Measurements from ENCODE around the gene TIAM1.

Gene TIAM1

DNA sequence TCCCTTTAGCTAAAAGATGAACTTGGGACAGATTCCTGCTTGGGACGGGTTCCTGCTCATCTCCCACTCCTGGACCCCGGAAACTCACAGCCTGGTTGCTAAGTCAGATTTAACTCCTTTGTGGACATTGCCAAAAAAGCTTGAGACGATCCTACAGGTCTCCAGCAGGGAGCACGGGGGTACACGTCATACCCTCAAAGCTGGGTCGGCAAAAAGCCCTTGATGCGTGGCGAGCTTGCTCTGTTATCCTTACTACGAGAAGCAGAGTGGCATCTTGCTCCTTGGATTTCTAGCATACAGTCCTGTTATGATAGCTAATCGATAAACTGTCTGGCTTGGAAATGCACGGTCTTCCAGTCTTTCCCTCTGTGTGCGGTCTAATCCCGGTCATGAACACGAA lies 244.9 kb downstream of the TIAM1 start:
- ChIA-PET POLR2A (no interaction called here), CTCF (interaction anchor here (0.6 to 23.8 kb wide), 23 partner anchors 9 to 511 kb away, joined by 3 to 568 read pairs (median 4); no protein-coding TSS in a partner anchor)
- TF ChIP-seq CTCF (IDR thresholded peaks at IDR 0.05; ENCODE audit: insufficient read depth, low read length, missing control alignments), result no peak
- no peak for DNase-seq (ENCODE audit: low read depth, low spot score)
- H3K4me3 ChIP-seq (ENCODE audit: low read depth, low read length), result no peak overlapping the region

DNA sequence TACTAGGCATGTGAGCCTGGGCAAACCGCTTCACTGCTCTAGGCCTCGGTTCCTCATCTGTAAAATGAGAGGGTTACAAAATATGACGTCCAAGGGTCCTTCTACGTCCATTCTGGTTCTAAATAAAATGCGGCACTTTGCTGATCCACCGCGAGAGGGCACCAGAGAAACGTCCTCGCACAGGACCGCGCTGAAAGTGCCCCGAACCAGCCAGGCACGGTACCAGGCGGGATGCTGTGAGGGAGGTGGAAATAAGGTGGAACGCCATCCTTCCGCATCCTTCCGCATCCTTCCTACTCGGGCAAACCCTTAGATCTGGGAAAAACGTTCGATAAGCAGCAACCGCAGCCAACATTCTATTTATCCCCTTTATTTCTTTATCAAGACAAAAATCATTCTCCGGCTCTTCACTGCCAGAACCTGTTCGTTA lies 245.5 kb downstream of the TIAM1 start:
- H3K4me3 ChIP-seq (ENCODE audit: low read depth, low read length), result no peak overlapping the region
- POLR2A ChIA-PET, result no interaction called here
- no peak for DNase-seq (ENCODE audit: low read depth, low spot score)
- CTCF ChIA-PET, result interaction anchor here (0.6 to 23.8 kb wide), 23 partner anchors 9 to 511 kb away, joined by 3 to 568 read pairs (median 5); no protein-coding TSS in a partner anchor
- TF ChIP-seq CTCF (IDR thresholded peaks at IDR 0.05; ENCODE audit: insufficient read depth, low read length, missing control alignments), result peak; percentile 90

DNA sequence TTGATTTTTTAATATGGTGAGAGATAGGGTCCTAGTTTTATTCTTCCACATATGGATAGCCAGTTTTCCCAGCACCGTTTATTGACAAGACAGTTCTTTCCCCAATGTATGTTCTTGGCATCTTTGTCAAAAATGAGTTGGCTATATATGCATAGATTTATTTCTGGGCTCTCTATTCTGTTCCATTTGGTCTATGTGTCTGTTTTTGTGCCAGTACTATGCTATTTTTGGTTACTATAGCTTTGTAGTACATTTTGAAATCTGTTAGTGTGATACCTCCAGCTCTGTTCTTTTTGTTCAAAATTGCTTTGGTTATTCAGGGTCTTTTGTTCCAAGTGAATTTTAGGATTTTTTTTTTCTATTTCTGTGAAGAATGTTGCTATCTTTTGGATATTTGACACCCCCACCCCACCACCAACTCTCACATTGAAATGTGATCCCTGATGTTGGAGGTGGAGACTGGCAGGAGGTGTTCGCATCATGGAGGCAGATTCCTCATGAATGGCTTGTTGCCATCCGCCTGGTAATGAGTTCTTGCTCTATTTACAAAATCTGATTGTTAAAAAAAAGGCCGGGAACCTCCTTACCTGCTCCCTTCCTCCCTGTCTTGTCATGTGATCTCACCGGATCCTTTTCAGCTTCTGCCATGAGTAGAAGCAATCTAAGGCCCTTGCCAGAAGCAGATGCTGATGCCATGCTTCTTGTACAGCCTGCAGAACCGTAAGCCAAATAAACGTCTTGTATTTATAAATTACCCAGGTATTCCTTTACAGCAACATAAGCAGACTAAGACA lies 251.0 kb downstream of the TIAM1 start:
- no peak for TF ChIP-seq CTCF (IDR thresholded peaks at IDR 0.05; ENCODE audit: insufficient read depth, low read length, missing control alignments)
- POLR2A ChIA-PET, result no interaction called here
- CTCF ChIA-PET, result interaction anchor here (1.4 to 23.8 kb wide), 2 partner anchors 10 to 87 kb away, joined by 3 to 568 read pairs; no protein-coding TSS in a partner anchor
- H3K4me3 ChIP-seq (ENCODE audit: low read depth, low read length), result no peak overlapping the region
- DNase-seq (ENCODE audit: low read depth, low spot score), result no peak

DNA sequence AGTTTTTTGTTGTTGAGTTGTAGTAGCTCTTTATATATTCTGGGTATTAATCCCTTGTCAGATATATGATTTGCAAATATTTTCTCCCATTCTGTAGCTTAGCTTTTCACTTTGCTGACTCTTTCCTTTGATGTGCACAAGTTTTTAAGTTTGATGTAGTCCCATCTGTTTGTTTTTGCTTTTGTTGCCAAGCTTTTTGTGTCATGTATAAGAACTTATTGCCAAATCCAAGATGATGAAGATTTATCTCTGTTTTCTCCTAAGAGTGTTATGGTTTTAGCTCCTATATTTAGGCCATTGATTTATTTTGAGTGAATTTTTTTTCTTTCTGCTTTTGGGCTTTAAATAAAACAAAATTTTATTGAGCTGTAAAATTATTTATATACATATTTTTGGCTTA lies 253.7 kb downstream of the TIAM1 start:
- ChIA-PET POLR2A (no interaction called here), CTCF (interaction anchor here (1.0 to 8.6 kb wide), 3 partner anchors 9 to 1046 kb away, joined by 3 to 66 read pairs (median 12); no protein-coding TSS in a partner anchor)
- no peak for TF ChIP-seq CTCF (IDR thresholded peaks at IDR 0.05; ENCODE audit: insufficient read depth, low read length, missing control alignments)
- DNase-seq (ENCODE audit: low read depth, low spot score), result no peak
- no peak overlapping the region for H3K4me3 ChIP-seq (ENCODE audit: low read depth, low read length)

DNA sequence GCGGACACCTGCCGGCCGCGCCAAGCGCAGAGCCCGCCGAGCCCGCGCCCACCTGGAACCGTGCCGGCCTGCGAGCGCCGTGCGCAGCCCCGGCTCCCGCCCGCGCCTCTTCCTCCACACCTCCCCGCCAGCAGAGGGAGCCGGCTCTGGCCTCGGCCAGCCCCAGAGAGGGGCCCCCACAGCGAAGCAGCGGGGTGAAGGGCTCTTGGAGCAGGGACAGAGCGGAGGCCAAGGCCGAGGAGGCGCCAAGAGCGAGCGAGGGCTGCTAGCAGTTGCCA lies 255.6 kb downstream of the TIAM1 start:
- TF ChIP-seq CTCF (IDR thresholded peaks at IDR 0.05; ENCODE audit: insufficient read depth, low read length, missing control alignments), result no peak
- CTCF ChIA-PET, result interaction anchor here (0.8 to 8.6 kb wide), 3 partner anchors 11 to 1998 kb away, joined by 3 to 66 read pairs (median 4); no protein-coding TSS in a partner anchor

DNA sequence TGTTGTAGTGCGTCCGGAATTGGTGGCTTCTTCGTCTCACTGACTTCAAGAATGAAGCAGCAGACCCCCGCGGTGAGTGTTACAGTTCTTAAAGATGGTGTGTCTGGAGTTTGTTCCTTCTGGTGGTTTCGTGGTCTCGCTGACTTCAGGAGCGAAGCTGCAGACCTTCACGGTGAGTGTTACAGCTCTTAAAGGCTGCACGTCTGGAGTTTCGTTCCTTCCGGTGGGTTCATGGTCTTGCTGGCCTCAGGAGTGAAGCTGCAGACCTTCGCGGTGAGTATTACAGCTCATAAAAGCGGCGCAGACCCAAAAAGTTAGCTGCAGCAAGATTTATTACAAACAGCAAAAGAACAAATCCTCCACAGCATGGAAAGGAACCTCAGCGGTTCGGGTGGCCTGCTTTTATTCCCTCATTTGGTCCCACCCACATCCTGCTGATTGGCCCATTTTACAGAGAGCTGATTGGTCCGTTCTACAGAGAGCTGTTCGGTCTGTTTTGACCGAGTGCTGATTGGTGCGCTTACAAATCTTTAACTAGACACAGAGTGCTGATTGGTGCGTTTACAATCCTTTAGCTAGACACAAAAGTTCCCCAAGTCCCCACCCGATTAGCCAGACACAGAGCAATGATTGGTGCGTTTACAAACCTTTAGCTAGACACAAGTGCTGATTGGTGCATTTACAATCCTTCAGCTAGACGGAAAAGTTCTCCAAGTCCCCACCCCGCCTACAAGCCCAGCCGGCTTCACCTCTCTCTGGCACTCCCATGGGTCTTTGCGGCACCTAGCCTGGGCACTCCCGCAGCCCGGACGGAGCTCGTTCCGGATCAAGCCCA lies 256.2 kb downstream of the TIAM1 start:
- ChIA-PET CTCF (interaction anchor here (0.6 to 8.6 kb wide), 7 partner anchors 10 to 1998 kb away, joined by 3 to 66 read pairs (median 4); no protein-coding TSS in a partner anchor), POLR2A (no interaction called here)
- no peak overlapping the region for H3K4me3 ChIP-seq (ENCODE audit: low read depth, low read length)
- DNase-seq (ENCODE audit: low read depth, low spot score), result no peak
- TF ChIP-seq CTCF (IDR thresholded peaks at IDR 0.05; ENCODE audit: insufficient read depth, low read length, missing control alignments), result no peak

More for the DNA sequence above, 255.6 kb downstream of the TIAM1 start:
- POLR2A ChIA-PET, result no interaction called here
- no peak for DNase-seq (ENCODE audit: low read depth, low spot score)
- H3K4me3 ChIP-seq (ENCODE audit: low read depth, low read length), result no peak overlapping the region

All from AG04449 (cell line).